Lung (tissue), 12 donors: ENCODE data around the gene DUSP22. TPM values are rescaled to one million over a fixed set of nuclear protein-coding genes. Genes with fewer than 3 reads are reported as not detected.

Experiments used
- ATAC-seq: fragments of 200-7000 bp; cut with Tn5 transposase; one replicate; pipeline ENCODE4 v1.9.1; 2020; ENCODE audit warnings: moderate number of reproducible peaks; ENCODE audit not compliant: insufficient read depth, low FRiP score
- DNase-seq, 3 donors: peaks; one replicate each; pipeline ENCODE4 v3.0.0-alpha.2; 2013 to 2017
- H3K27ac ChIP-seq, 2 donors: one replicate each; pipeline ENCODE4 v1.5.1; 2013; ENCODE audit warnings: mild to moderate bottlenecking in 2 of 2, moderate library complexity in 2 of 2, control low read depth in 1 of 2, inconsistent platforms in 1 of 2, low read depth in 1 of 2, low read length in 1 of 2
- H3K27me3 ChIP-seq, 3 donors: one replicate each; pipeline ENCODE4 v1.5.1; 2013; ENCODE audit warnings: low read length in 2 of 3; ENCODE audit not compliant: control insufficient read depth in 3 of 3, insufficient read depth in 3 of 3
- H3K36me3 ChIP-seq, 4 donors: one replicate each; pipeline ENCODE4 v1.5.1; 2013; ENCODE audit warnings: low read length in 4 of 4, mild to moderate bottlenecking in 1 of 4, moderate library complexity in 1 of 4; ENCODE audit not compliant: control insufficient read depth in 4 of 4, insufficient read depth in 4 of 4
- H3K4me1 ChIP-seq, 5 donors: one replicate each; pipeline ENCODE4 v1.5.1; 2013; ENCODE audit warnings: low read length in 5 of 5, mild to moderate bottlenecking in 2 of 5, moderate library complexity in 1 of 5; ENCODE audit not compliant: control insufficient read depth in 5 of 5, insufficient read depth in 5 of 5
- H3K4me3 ChIP-seq: one replicate; pipeline ENCODE4 v1.5.1; 2013; ENCODE audit warnings: mild to moderate bottlenecking, control low read depth, moderate library complexity
- H3K9ac ChIP-seq, 2 donors: one replicate each; pipeline ENCODE4 v1.5.1; 2013; ENCODE audit warnings: low read length in 2 of 2, control low read depth in 1 of 2; ENCODE audit not compliant: insufficient read depth in 1 of 2
- H3K9me3 ChIP-seq, 4 donors: one replicate each; pipeline ENCODE4 v1.5.1; 2013; ENCODE audit warnings: low read length in 3 of 4, mild to moderate bottlenecking in 1 of 4, moderate library complexity in 1 of 4; ENCODE audit not compliant: control insufficient read depth in 4 of 4, insufficient read depth in 3 of 4
- CTCF ChIP-seq: IDR thresholded peaks from 2 replicates; pipeline ENCODE4 v1.5.1; 2012; ENCODE audit warnings: mild to moderate bottlenecking; ENCODE audit errors: control extremely low read depth, extremely low read depth
- WGBS, 2 donors: extraction: QIAGEN DNeasy Blood & Tissue Kit; methylation state at CpG; one replicate each; pipeline ENCODE4 v1.1.7; 2013; 5-methylcytosine and 5-hydroxymethylcytosine counted together
- polyA plus RNA-seq, 2 donors: library from polyadenylated mRNA; stranded (reverse); fragments of 200-250 nt; gene quantifications; one replicate each; pipeline ENCODE4 v1.2.1, GENCODE V29; 2013
- total RNA-seq, 2 donors: library from RNA; depleted of rRNA in 1 of 2; stranded (reverse); fragments of >200 nt in 1 of 2; gene quantifications; one replicate each; pipeline ENCODE4 v1.2.1, GENCODE V29; 2014 to 2021
- donor health status: control.
- donor health status: control.
- donor health status: Bipolar disorder and iron deficiency.
- donor health status: healthy.
- donor health status: DM: yes; HTN: yes; CAD: no.

The DUSP22 gene
- total and polyA plus RNA-seq, 4 donors = 38.9 to 51.1 (median 43.8) TPM

GRCh38 chr6:316753-317038, 24.4 kb downstream of the DUSP22 start:
- Histone ChIP-seq H3K4me3 (no peak overlapping the region), H3K9me3 (peaks cover 0 to 17% (median 0%) of the 10 kb centered on the region in 4 donors), H3K27ac (no peak overlapping the region), H3K4me1 (peaks cover 0 to 12% (median 8%) of the 10 kb centered on the region in 5 donors), H3K9ac (no peak overlapping the region), H3K27me3 (no peaks in the 10 kb centered on the region), H3K36me3 (peaks cover 0 to 2% (median 0%) of the 10 kb centered on the region in 4 donors)
- no peak for TF ChIP-seq CTCF
- ATAC-seq = no peak
- DNase-seq = no peak

DNA sequence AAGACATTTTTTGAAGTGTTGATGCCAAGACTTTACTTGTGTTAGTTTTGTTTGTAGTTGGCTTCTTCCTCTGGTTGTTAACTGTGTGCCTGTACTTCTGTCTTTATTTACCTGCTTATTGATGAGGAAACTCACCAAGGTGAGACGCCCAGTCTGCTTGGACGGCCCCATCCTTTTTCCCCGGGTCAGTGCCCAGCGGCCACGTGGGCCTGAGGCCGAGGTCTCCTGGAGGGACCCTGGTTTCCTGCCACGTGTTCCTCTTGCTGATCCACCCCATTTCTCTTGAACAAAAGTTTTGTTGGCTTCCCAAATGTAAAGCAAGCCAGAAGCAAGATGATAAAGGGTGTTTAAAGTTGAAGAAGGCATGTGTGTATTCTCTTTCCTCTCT, 24.8 kb downstream of the DUSP22 start:
- DNase-seq = no peak
- ATAC-seq = no peak

GRCh38 chr6:317448-318144, 25.3 kb downstream of the DUSP22 start:
- DNase-seq = no peak
- WGBS, 2 donors = 74 to 82% methylated on average over 18 of the region's 18 CpGs

More for the DNA sequence above, 24.8 kb downstream of the DUSP22 start:
- 68 to 71% methylated on average over 7 of the region's 7 CpGs for WGBS, 2 donors
- Histone ChIP-seq H3K4me1 (peaks cover 0 to 8% (median 5%) of the 10 kb centered on the region in 5 donors), H3K4me3 (no peak overlapping the region), H3K27ac (no peak overlapping the region), H3K36me3 (no peaks in the 10 kb centered on the region), H3K27me3 (no peaks in the 10 kb centered on the region), H3K9me3 (peaks cover 0 to 17% (median 0%) of the 10 kb centered on the region in 4 donors), H3K9ac (no peak overlapping the region)
- TF ChIP-seq CTCF = no peak

More at GRCh38 chr6:317448-318144, 25.3 kb downstream of the DUSP22 start:
- Histone ChIP-seq H3K9me3 (peaks cover 0 to 17% (median 0%) of the 10 kb centered on the region in 4 donors), H3K27ac (no peak overlapping the region), H3K9ac (no peak overlapping the region), H3K4me3 (no peak overlapping the region), H3K27me3 (no peaks in the 10 kb centered on the region), H3K4me1 (peaks cover 0 to 7% (median 3%) of the 10 kb centered on the region in 5 donors), H3K36me3 (no peaks in the 10 kb centered on the region)
- no peak for ATAC-seq
- no peak for TF ChIP-seq CTCF
